GM23338 (cell line): ENCODE data around the gene TMEM107. TPM values are rescaled to one million over a fixed set of nuclear protein-coding genes. Genes with fewer than 3 reads are reported as not detected.

Experiments used
- ATAC-seq: fragments of 200-7000 bp; cut with Tn5 transposase; 3 replicates; pipeline ENCODE4 v1.9.1; 2020
- DNase-seq: peaks from one replicate; pipeline ENCODE4 v3.0.0-alpha.2; 2015; ENCODE audit warnings: low spot score
- H2AFZ ChIP-seq: fragments of 200-600 bp; sonication (generic); 2 replicates; pipeline ENCODE4 v1.8.0; 2016; ENCODE audit warnings: antibody characterized with exemption, mild to moderate bottlenecking, moderate library complexity
- H3F3A ChIP-seq: fragments of 200-600 bp; sonication (generic); replicated peaks from 2 replicates; pipeline ENCODE4 v1.8.0; 2017; ENCODE audit warnings: antibody characterized with exemption, mixed run types, low read depth
- H3K27ac ChIP-seq: fragments of 200-600 bp; sonication (generic); 2 replicates; pipeline ENCODE4 v1.6.1; 2016; ENCODE audit warnings: low read depth
- H3K27me3 ChIP-seq: fragments of 200-600 bp; sonication (generic); 2 replicates; pipeline ENCODE4 v1.8.0; 2016; ENCODE audit warnings: mild to moderate bottlenecking, mixed run types, moderate library complexity; ENCODE audit not compliant: insufficient read depth
- H3K36me3 ChIP-seq: fragments of 200-600 bp; sonication (generic); 2 replicates; pipeline ENCODE4 v1.8.0; 2016; ENCODE audit warnings: mild to moderate bottlenecking; ENCODE audit not compliant: insufficient read depth
- H3K4me1 ChIP-seq: fragments of 200-600 bp; sonication (generic); 2 replicates; pipeline ENCODE4 v1.8.0; 2016; ENCODE audit warnings: mild to moderate bottlenecking, moderate library complexity; ENCODE audit not compliant: insufficient read depth
- H3K4me2 ChIP-seq: fragments of 200-600 bp; sonication (generic); 2 replicates; pipeline ENCODE4 v1.7.1; 2017; ENCODE audit warnings: mixed run types
- H3K4me3 ChIP-seq: fragments of 200-600 bp; sonication (generic); 2 replicates; pipeline ENCODE4 v1.6.1; 2016; ENCODE audit warnings: mixed run types
- H3K79me2 ChIP-seq: fragments of 200-600 bp; sonication (generic); replicated peaks from 2 replicates; pipeline ENCODE4 v1.8.0; 2017; ENCODE audit warnings: mild to moderate bottlenecking; ENCODE audit not compliant: insufficient read depth
- H3K9me2 ChIP-seq: fragments of 200-600 bp; sonication (generic); 2 replicates; pipeline ENCODE4 v1.8.0; 2017; ENCODE audit not compliant: insufficient read depth
- H4K20me1 ChIP-seq: fragments of 200-600 bp; sonication (generic); replicated peaks from 2 replicates; pipeline ENCODE4 v1.8.0; 2017; ENCODE audit warnings: mild to moderate bottlenecking; ENCODE audit not compliant: insufficient read depth
- H3K27ac Mint-ChIP-seq: 2 replicates; pipeline ENCODE4 v1.8.0; 2020; ENCODE audit warnings: inconsistent platforms, mild to moderate bottlenecking, moderate library complexity, mixed read lengths
- H3K27me3 Mint-ChIP-seq: 3 replicates; pipeline ENCODE4 v1.8.0; 2022; ENCODE audit warnings: low read depth, mild to moderate bottlenecking, moderate library complexity, mixed read lengths, inconsistent platforms; ENCODE audit not compliant: insufficient read depth, poor library complexity
- H3K36me3 Mint-ChIP-seq: 3 replicates; pipeline ENCODE4 v1.8.0; 2021; ENCODE audit warnings: low read depth, mild to moderate bottlenecking, inconsistent platforms, moderate library complexity, mixed read lengths
- H3K4me1 Mint-ChIP-seq: 3 replicates; pipeline ENCODE4 v1.8.0; 2020; ENCODE audit warnings: mild to moderate bottlenecking, inconsistent platforms, mixed read lengths
- H3K4me3 Mint-ChIP-seq: 3 replicates; pipeline ENCODE4 v1.8.0; 2021; ENCODE audit warnings: moderate library complexity, mild to moderate bottlenecking, inconsistent platforms, mixed read lengths
- H3K9me3 Mint-ChIP-seq: 3 replicates; pipeline ENCODE4 v1.8.0; 2020; ENCODE audit warnings: moderate library complexity, mild to moderate bottlenecking, inconsistent platforms, mixed read lengths
- CTCF ChIP-seq, 2 experiments: fragments of 200-600 bp in 1 of 2; sonication (generic) in 1 of 2; conservative IDR thresholded peaks; 2 replicates each; pipeline versions ENCODE4 v1.5.1 to v1.6.1; 2016 to 2017; ENCODE audit warnings: antibody characterized with exemption in 2 of 2, low read depth in 2 of 2, mild to moderate bottlenecking in 2 of 2, moderate library complexity in 1 of 2
- EZH2 ChIP-seq: fragments of 200-600 bp; sonication (generic); IDR thresholded peaks from one replicate; pipeline ENCODE4 v1.8.0; 2017; ENCODE audit warnings: antibody characterized with exemption, mild to moderate bottlenecking, low read depth; ENCODE audit not compliant: unreplicated experiment
- EZH2phosphoT487 ChIP-seq: fragments of 200-600 bp; sonication (generic); IDR thresholded peaks from one replicate; pipeline ENCODE4 v1.8.1; 2018; ENCODE audit warnings: antibody characterized with exemption; ENCODE audit not compliant: unreplicated experiment
- JUNB ChIP-seq: IDR thresholded peaks from one replicate; pipeline ENCODE4 v1.6.1; 2016; ENCODE audit warnings: antibody characterized with exemption; ENCODE audit not compliant: unreplicated experiment
- NANOG ChIP-seq: IDR thresholded peaks from 2 replicates; pipeline ENCODE4 v1.6.1; 2016; ENCODE audit warnings: antibody characterized with exemption, borderline replicate concordance
- STAT1 ChIP-seq: IDR thresholded peaks from one replicate; pipeline ENCODE4 v1.6.1; 2016; ENCODE audit warnings: antibody characterized with exemption; ENCODE audit not compliant: unreplicated experiment
- ZNF114 ChIP-seq: fragments of 250-450 bp; sonication (Bioruptor Pico); IDR thresholded peaks from 2 replicates; pipeline ENCODE4 v1.5.0; 2020; ENCODE audit warnings: mild to moderate bottlenecking, moderate library complexity
- polyA plus RNA-seq: library from polyadenylated mRNA; unstranded; fragments of >200 nt; fragmentation: Nextera tagmentation; extraction: Ambion mirVana; gene quantifications from 2 replicates; pipeline ENCODE4 v1.2.1, GENCODE V29; 2016
- total RNA-seq: library from RNA; depleted of rRNA; stranded (reverse); fragments of >200 nt; shearing (Covaris generic); gene quantifications from 2 replicates; pipeline ENCODE4 v1.2.3, GENCODE V29; 2014
- TF ChIP-seq, protein P1 (sequence below): IDR thresholded peaks from 2 replicates; pipeline ENCODE4 v1.6.1; 2016; ENCODE audit warnings: antibody characterized with exemption

Gene TMEM107
- total and polyA plus RNA-seq, 2 experiments from 2014 or later = 10.8 to 20.4 TPM

- H2AFZ ChIP-seq = no peak overlapping the region
- H3K4me2 ChIP-seq = no peak overlapping the region
- H3K4me1 Mint-ChIP-seq = peaks cover 17% of the 10 kb centered on the region
- H4K20me1 ChIP-seq = no peaks in the 10 kb centered on the region; the same call in 1 of the 2 replicates
- TF ChIP-seq EZH2phosphoT487 (no peak), EZH2 (no peak), ZNF114 (CRISPR knock-in tag) (no peak), STAT1 (no peak), JUNB (no peak)
- H3K27me3 Mint-ChIP-seq = peaks cover 23% of the 10 kb centered on the region
- H3F3A ChIP-seq = peaks cover 29% of the 10 kb centered on the region; the same call in 1 of the 2 replicates
- H3K4me3 ChIP-seq = no peak overlapping the region
- peaks cover 36% of the 10 kb centered on the region for H3K36me3 Mint-ChIP-seq
- peaks cover 17% of the 10 kb centered on the region for H3K4me1 ChIP-seq
- H3K27ac Mint-ChIP-seq = no peak overlapping the region
- H3K4me3 Mint-ChIP-seq = peak overlapping the region; percentile 2; the same call in 1 of the 3 replicates
- no peak for ATAC-seq
- H3K9me3 Mint-ChIP-seq = no peaks in the 10 kb centered on the region; the same call in 2 of the 3 replicates
- no peaks in the 10 kb centered on the region for H3K9me2 ChIP-seq
- H3K27ac ChIP-seq = no peak overlapping the region
- H3K36me3 ChIP-seq = no peaks in the 10 kb centered on the region
- H3K79me2 ChIP-seq = peaks cover 4% of the 10 kb centered on the region; the same call in 1 of the 2 replicates
- no peaks in the 10 kb centered on the region for H3K27me3 ChIP-seq
- DNase-seq = no peak
Observed at GRCh38 chr17:8149419-8150193, 26.6 kb downstream of the TMEM107 start.

GRCh38 chr17:8148560-8148959 is 27.6 kb downstream of the TMEM107 start:
- Histone ChIP-seq H3K27me3 (no peaks in the 10 kb centered on the region), H2AFZ (no peak overlapping the region), H3K4me3 (no peak overlapping the region), H3K27ac (no peak overlapping the region), H3K36me3 (no peaks in the 10 kb centered on the region; the same call in 1 of the 2 replicates), H3K79me2 (peaks cover 4% of the 10 kb centered on the region; the same call in 1 of the 2 replicates), H4K20me1 (no peaks in the 10 kb centered on the region; the same call in 1 of the 2 replicates), H3K9me2 (no peaks in the 10 kb centered on the region), H3K4me1 (peaks cover 10% of the 10 kb centered on the region; the same call in 1 of the 2 replicates), H3F3A (peaks cover 24% of the 10 kb centered on the region; the same call in 1 of the 2 replicates), H3K4me2 (no peak overlapping the region)
- Mint-ChIP-seq H3K27me3 (peaks cover 18% of the 10 kb centered on the region), H3K36me3 (peaks cover 40% of the 10 kb centered on the region), H3K9me3 (no peaks in the 10 kb centered on the region), H3K27ac (no peak overlapping the region), H3K4me1 (peaks cover 13% of the 10 kb centered on the region), H3K4me3 (no peak overlapping the region)
- ATAC-seq (no peak), DNase-seq (no peak)
- TF ChIP-seq, protein P1, sequence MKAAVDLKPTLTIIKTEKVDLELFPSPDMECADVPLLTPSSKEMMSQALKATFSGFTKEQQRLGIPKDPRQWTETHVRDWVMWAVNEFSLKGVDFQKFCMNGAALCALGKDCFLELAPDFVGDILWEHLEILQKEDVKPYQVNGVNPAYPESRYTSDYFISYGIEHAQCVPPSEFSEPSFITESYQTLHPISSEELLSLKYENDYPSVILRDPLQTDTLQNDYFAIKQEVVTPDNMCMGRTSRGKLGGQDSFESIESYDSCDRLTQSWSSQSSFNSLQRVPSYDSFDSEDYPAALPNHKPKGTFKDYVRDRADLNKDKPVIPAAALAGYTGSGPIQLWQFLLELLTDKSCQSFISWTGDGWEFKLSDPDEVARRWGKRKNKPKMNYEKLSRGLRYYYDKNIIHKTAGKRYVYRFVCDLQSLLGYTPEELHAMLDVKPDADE = no peak
- TF ChIP-seq CTCF (conservative IDR thresholded peaks at IDR 0.05; ENCODE audit: low read depth in 2 of 2) = no peak
- TF ChIP-seq NANOG = no peak
